IMR-90 (cell line): ENCODE results near the gene DHRSX. TPM values are rescaled to one million over a fixed set of nuclear protein-coding genes. Genes with fewer than 3 reads are reported as not detected.

Source experiments
- ATAC-seq: fragments of 200-7000 bp; cut with Tn5 transposase; 2 replicates; pipeline ENCODE4 v1.9.1; 2020; ENCODE audit warnings: low read depth, mild to moderate bottlenecking, moderate library complexity
- BruUV-seq: library from RNA; stranded (reverse); fragments of 400-500 nt; replicated peaks from 2 replicates; lab custom pipeline; 2021; lab: Mats Ljungman, UMichigan
- CTCF ChIA-PET: fragments of 300-600 bp; formaldehyde crosslinking; extraction: SDS; loops from one replicate; lab custom pipeline; 2021; ENCODE audit warnings: antibody characterized with exemption; lab: Yijun Ruan, JAX
- POLR2A ChIA-PET: fragments of 300-600 bp; sonication (Branson Sonifier 250); formaldehyde crosslinking; loops from one replicate; lab custom pipeline; 2022; ENCODE audit warnings: antibody characterized with exemption; ENCODE audit not compliant: unreplicated experiment; lab: Charles Lee
- DNase-seq: peaks from one replicate; pipeline ENCODE4 v3.0.0; 2013
- H2AFZ ChIP-seq: replicated peaks from 2 replicates; pipeline ENCODE3; 2013; ENCODE audit warnings: low read length, mild to moderate bottlenecking; ENCODE audit not compliant: poor library complexity
- H2AK5ac ChIP-seq: 2 replicates; pipeline ENCODE4 v1.6.1; 2013; ENCODE audit warnings: low read depth, low read length, inconsistent platforms
- H2AK9ac ChIP-seq: replicated peaks from 2 replicates; pipeline ENCODE3; 2013; ENCODE audit warnings: mild to moderate bottlenecking, low read depth, low read length, moderate library complexity; ENCODE audit not compliant: poor library complexity
- H2BK120ac ChIP-seq: 2 replicates; pipeline ENCODE4 v1.6.1; 2013; ENCODE audit warnings: low read depth, low read length, inconsistent platforms
- H2BK15ac ChIP-seq: 3 replicates; pipeline ENCODE4 v1.6.1; 2013; ENCODE audit warnings: low read depth, low read length, inconsistent platforms
- H2BK20ac ChIP-seq: 2 replicates; pipeline ENCODE4 v1.6.1; 2013; ENCODE audit warnings: low read depth, mild to moderate bottlenecking, inconsistent platforms, low read length, moderate library complexity
- H2BK5ac ChIP-seq: 2 replicates; pipeline ENCODE4 v1.6.1; 2013; ENCODE audit warnings: mild to moderate bottlenecking, low read depth, low read length, inconsistent platforms; ENCODE audit not compliant: poor library complexity, severe bottlenecking
- H3K14ac ChIP-seq: replicated peaks from 2 replicates; pipeline ENCODE4 v1.6.1; 2013; ENCODE audit warnings: low read depth, low read length, inconsistent platforms
- H3K18ac ChIP-seq: 2 replicates; pipeline ENCODE4 v1.6.1; 2013; ENCODE audit warnings: low read depth, low read length, control low read depth
- H3K23ac ChIP-seq: 2 replicates; pipeline ENCODE4 v1.6.1; 2013; ENCODE audit warnings: low read depth, low read length, inconsistent platforms
- H3K27ac ChIP-seq: 2 replicates; pipeline ENCODE4 v1.5.1; 2013; ENCODE audit warnings: mild to moderate bottlenecking, control low read depth, low read length; ENCODE audit not compliant: insufficient read depth
- H3K27me3 ChIP-seq: 2 replicates; pipeline ENCODE4 v1.6.1; 2013; ENCODE audit warnings: low read length; ENCODE audit not compliant: control insufficient read depth, insufficient read depth
- H3K36me3 ChIP-seq: 2 replicates; pipeline ENCODE4 v1.6.1; 2013; ENCODE audit warnings: low read length, mixed read lengths; ENCODE audit not compliant: control insufficient read depth, insufficient read depth
- H3K4ac ChIP-seq: 2 replicates; pipeline ENCODE4 v1.6.1; 2013; ENCODE audit warnings: low read depth, low read length, inconsistent platforms
- H3K4me1 ChIP-seq: 2 replicates; pipeline ENCODE4 v1.6.1; 2013; ENCODE audit warnings: low read length, mixed read lengths; ENCODE audit not compliant: control insufficient read depth, insufficient read depth
- H3K4me2 ChIP-seq: 2 replicates; pipeline ENCODE4 v1.6.1; 2013; ENCODE audit warnings: low read depth, mild to moderate bottlenecking, control low read depth, low read length, moderate library complexity
- H3K4me3 ChIP-seq: 2 replicates; pipeline ENCODE4 v1.5.1; 2013; ENCODE audit warnings: low read depth, mild to moderate bottlenecking, control low read depth, low read length, moderate library complexity; ENCODE audit not compliant: insufficient read depth
- H3K56ac ChIP-seq: 2 replicates; pipeline ENCODE4 v1.6.1; 2013; ENCODE audit warnings: low read length, inconsistent platforms; ENCODE audit not compliant: insufficient read depth; ENCODE audit errors: extremely low read depth
- H3K79me1 ChIP-seq, 2 experiments: 2 replicates each; pipeline ENCODE4 v1.6.1; 2013; ENCODE audit warnings: low read length in 2 of 2, inconsistent platforms in 1 of 2, low read depth in 1 of 2
- H3K9ac ChIP-seq: 2 replicates; pipeline ENCODE4 v1.6.1; 2013; ENCODE audit warnings: low read depth, low read length, control low read depth
- H3K9me1 ChIP-seq: 2 replicates; pipeline ENCODE4 v1.6.1; 2013; ENCODE audit warnings: low read length, inconsistent platforms; ENCODE audit not compliant: insufficient read depth
- H3K9me3 ChIP-seq: 2 replicates; pipeline ENCODE4 v1.6.1; 2013; ENCODE audit warnings: low read length; ENCODE audit not compliant: control insufficient read depth, insufficient read depth
- H4K20me1 ChIP-seq: 2 replicates; pipeline ENCODE4 v1.6.1; 2013; ENCODE audit warnings: low read length, inconsistent platforms; ENCODE audit not compliant: insufficient read depth
- H4K5ac ChIP-seq: 2 replicates; pipeline ENCODE4 v1.6.1; 2013; ENCODE audit warnings: mild to moderate bottlenecking, low read depth, low read length, control low read depth
- H4K8ac ChIP-seq, 2 experiments: 2 replicates each; pipeline ENCODE4 v1.6.1; 2013; ENCODE audit warnings: low read depth in 2 of 2, low read length in 2 of 2, control low read depth in 1 of 2, inconsistent platforms in 1 of 2
- H4K91ac ChIP-seq: 2 replicates; pipeline ENCODE4 v1.6.1; 2013; ENCODE audit warnings: low read depth, low read length, inconsistent platforms; ENCODE audit not compliant: insufficient read depth
- BHLHE40 ChIP-seq: fragments of 150-350 bp; IDR thresholded peaks from 2 replicates; pipeline ENCODE4 v1.6.1; 2016; ENCODE audit warnings: mild to moderate bottlenecking, low read depth, low read length
- CEBPB ChIP-seq: IDR thresholded peaks from 2 replicates; pipeline ENCODE4 v1.6.1; 2012; ENCODE audit warnings: low read depth, low read length, improper control_type of control experiment
- CHD1 ChIP-seq: IDR thresholded peaks from 2 replicates; pipeline ENCODE4 v1.6.1; 2012; ENCODE audit warnings: low read depth, low read length, improper control_type of control experiment
- CTCF ChIP-seq: conservative IDR thresholded peaks from 2 replicates; pipeline ENCODE4 v1.5.1; 2012; ENCODE audit warnings: mild to moderate bottlenecking, low read depth, low read length, improper control_type of control experiment
- ELK1 ChIP-seq: fragments of 150-350 bp; IDR thresholded peaks from 2 replicates; pipeline ENCODE4 v1.6.1; 2016; ENCODE audit warnings: low read depth, mild to moderate bottlenecking, low read length, moderate library complexity, borderline replicate concordance
- FOS ChIP-seq: fragments of 150-350 bp; IDR thresholded peaks from 2 replicates; pipeline ENCODE4 v1.6.1; 2016; ENCODE audit warnings: low read depth, low read length
- MAFK ChIP-seq: IDR thresholded peaks from 2 replicates; pipeline ENCODE4 v1.6.1; 2012; ENCODE audit warnings: low read depth, low read length, improper control_type of control experiment
- MAZ ChIP-seq: IDR thresholded peaks from 2 replicates; pipeline ENCODE4 v1.6.1; 2012; ENCODE audit warnings: low read depth, mild to moderate bottlenecking, low read length, improper control_type of control experiment, moderate library complexity, borderline replicate concordance
- MXI1 ChIP-seq: IDR thresholded peaks from 2 replicates; pipeline ENCODE4 v1.6.1; 2012; ENCODE audit warnings: low read depth, mild to moderate bottlenecking, low read length, moderate library complexity, borderline replicate concordance
- NFE2L2 ChIP-seq: fragments of 150-350 bp; IDR thresholded peaks from 2 replicates; pipeline ENCODE4 v1.6.1; 2016; ENCODE audit warnings: low read depth, mild to moderate bottlenecking, low read length
- POLR2A ChIP-seq: IDR thresholded peaks from 2 replicates; pipeline ENCODE4 v1.6.1; 2012; ENCODE audit warnings: mild to moderate bottlenecking, low read depth, low read length
- RAD21 ChIP-seq: IDR thresholded peaks from 2 replicates; pipeline ENCODE4 v1.6.1; 2012; ENCODE audit warnings: low read length, improper control_type of control experiment
- RCOR1 ChIP-seq: IDR thresholded peaks from 2 replicates; pipeline ENCODE4 v1.6.1; 2012; ENCODE audit warnings: mild to moderate bottlenecking, low read length, improper control_type of control experiment; ENCODE audit not compliant: insufficient replicate concordance
- RFX5 ChIP-seq: IDR thresholded peaks from 2 replicates; pipeline ENCODE4 v1.8.0; 2012; ENCODE audit warnings: low read depth, mild to moderate bottlenecking, low read length, moderate library complexity
- SMC3 ChIP-seq: fragments of 150-350 bp; IDR thresholded peaks from 2 replicates; pipeline ENCODE4 v1.6.1; 2016; ENCODE audit warnings: low read depth, mild to moderate bottlenecking, antibody characterized with exemption, low read length, moderate library complexity
- WGBS, 2 experiments: methylation state at CpG; one replicate each; pipeline versions ENCODE4 v1.1.5 to v1.1.7; 2013; ENCODE audit warnings: missing lambda C conversion rate in 2 of 2; ENCODE audit not compliant: insufficient read length in 1 of 2; ENCODE audit errors: extremely low coverage in 2 of 2; 5-methylcytosine and 5-hydroxymethylcytosine counted together
- dilution Hi-C: fragments of 300-500 bp; cut with HindIII; formaldehyde crosslinking; loops from one replicate; pipeline ENCODE4 v1.14.3; 2018; ENCODE audit warnings: low sequenced_read_pairs; ENCODE audit not compliant: unreplicated experiment
- in situ Hi-C: fragments of 300-500 bp; cut with MboI; formaldehyde crosslinking; loops from 3 replicates; pipeline ENCODE4 v1.14.3; 2019; ENCODE audit warnings: low sequenced_read_pairs, inconsistent platforms, mixed read lengths
- intact Hi-C: fragments of 100-400 bp; cut with micrococcal nuclease; formaldehyde crosslinking; loops from 2 replicates; pipeline ENCODE4 v1.10.0; 2022
- polyA plus RNA-seq, 3 experiments: library from polyadenylated mRNA; depleted of rRNA; stranded (reverse); fragments of >200 nt; gene quantifications; 2 replicates each; pipeline ENCODE4 v1.2.3, GENCODE V29; 2012; ENCODE audit warnings: low replicate concordance in 1 of 3
- total RNA-seq: library from RNA; depleted of rRNA; stranded (reverse); fragments of >200 nt; gene quantifications from 2 replicates; pipeline ENCODE4 v1.2.3, GENCODE V29; 2012
- TF ChIP-seq, protein P1 (sequence below): fragments of 150-350 bp; IDR thresholded peaks from 2 replicates; pipeline ENCODE4 v1.6.1; 2017; ENCODE audit warnings: mild to moderate bottlenecking, antibody characterized with exemption, low read length, low read depth

Gene DHRSX
- total and polyA plus RNA-seq, 2 of the 4 experiments (the other 2 are of a cell fraction) = 26.2 to 38.0 TPM

DNA sequence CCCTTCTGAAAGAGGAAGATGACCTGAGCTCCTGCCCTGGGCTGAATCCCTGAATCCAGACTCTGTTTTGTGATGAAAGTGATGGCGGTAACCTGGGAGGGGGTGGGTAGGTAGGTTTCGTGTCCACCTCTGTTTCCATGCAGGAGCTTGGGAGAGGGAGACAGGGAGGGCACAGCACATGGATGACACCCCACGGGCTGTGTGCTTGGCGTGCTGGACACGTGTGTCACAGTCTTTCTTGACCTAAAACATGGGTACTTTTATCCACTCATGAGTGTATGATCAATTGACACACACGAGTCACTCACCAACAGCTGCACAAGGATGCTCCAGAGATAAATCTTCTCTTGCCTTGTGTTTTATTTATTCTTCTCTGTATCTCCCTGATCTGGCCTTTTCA lies 111.5 kb downstream of the DHRSX start:
- dilution Hi-C loops = no loop called here
- no CpG with 5 or more reads among the region's 6 CpGs for WGBS, 2 experiments
- in situ Hi-C loops = no loop called here

More for the DNA sequence above, 111.5 kb downstream of the DHRSX start:
- Histone ChIP-seq H3K56ac (no peak overlapping the region), H3K14ac (no peak overlapping the region), H4K91ac (no peak overlapping the region), H3K79me1 (peaks cover 2 to 33% of the 10 kb centered on the region in 2 experiments; a peak in 3 of 4 replicates), H3K36me3 (peaks cover 4% of the 10 kb centered on the region), H2BK20ac (no peak overlapping the region), H4K5ac (no peak overlapping the region), H3K4me2 (no peak overlapping the region), H3K4ac (no peak overlapping the region), H2AFZ (no peak overlapping the region), H4K8ac (no peak overlapping the region), H3K9me1 (peaks cover 5% of the 10 kb centered on the region; the same call in 1 of the 2 replicates), H2BK5ac (no peak overlapping the region), H3K23ac (no peak overlapping the region), H3K4me1 (peaks cover 7% of the 10 kb centered on the region), H3K27ac (no peak overlapping the region), H3K9ac (no peak overlapping the region), H2AK5ac (no peak overlapping the region), H2AK9ac (no peak overlapping the region), H3K18ac (no peak overlapping the region), H3K4me3 (no peak overlapping the region), H3K27me3 (no peaks in the 10 kb centered on the region), H3K9me3 (peaks cover 6% of the 10 kb centered on the region; the same call in 1 of the 2 replicates), H2BK15ac (no peak overlapping the region), H4K20me1 (peaks cover 11% of the 10 kb centered on the region; the same call in 1 of the 2 replicates), H2BK120ac (no peak overlapping the region)
- DNase-seq = no peak
- ChIA-PET CTCF (no interaction called here), POLR2A (no interaction called here)
- intact Hi-C loops = no loop called here
- TF ChIP-seq, protein P1, sequence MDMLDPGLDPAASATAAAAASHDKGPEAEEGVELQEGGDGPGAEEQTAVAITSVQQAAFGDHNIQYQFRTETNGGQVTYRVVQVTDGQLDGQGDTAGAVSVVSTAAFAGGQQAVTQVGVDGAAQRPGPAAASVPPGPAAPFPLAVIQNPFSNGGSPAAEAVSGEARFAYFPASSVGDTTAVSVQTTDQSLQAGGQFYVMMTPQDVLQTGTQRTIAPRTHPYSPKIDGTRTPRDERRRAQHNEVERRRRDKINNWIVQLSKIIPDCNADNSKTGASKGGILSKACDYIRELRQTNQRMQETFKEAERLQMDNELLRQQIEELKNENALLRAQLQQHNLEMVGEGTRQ = no peak
- TF ChIP-seq POLR2A (no peak), SMC3 (no peak), RCOR1 (no peak), CHD1 (no peak), FOS (no peak), BHLHE40 (no peak), MXI1 (no peak), CEBPB (no peak), CTCF (no peak), RAD21 (no peak), ELK1 (no peak), MAFK (no peak), MAZ (no peak), RFX5 (no peak), NFE2L2 (no peak)
- BruUV-seq = no TSS peak
- ATAC-seq = no peak
